22Rv1 (cell line): Measurements from ENCODE around the gene SLC8A1.

Experiments used
- ZFX ChIP-seq: fragments of 450-650 bp; IDR thresholded peaks from 2 replicates; pipeline ENCODE4 v1.6.1; 2017; ENCODE audit warnings: antibody characterized with exemption, borderline replicate concordance
- TF ChIP-seq, protein P1 (sequence below): fragments of 450-650 bp; IDR thresholded peaks from 2 replicates; pipeline ENCODE4 v1.5.1; 2017; ENCODE audit warnings: mild to moderate bottlenecking

DNA sequence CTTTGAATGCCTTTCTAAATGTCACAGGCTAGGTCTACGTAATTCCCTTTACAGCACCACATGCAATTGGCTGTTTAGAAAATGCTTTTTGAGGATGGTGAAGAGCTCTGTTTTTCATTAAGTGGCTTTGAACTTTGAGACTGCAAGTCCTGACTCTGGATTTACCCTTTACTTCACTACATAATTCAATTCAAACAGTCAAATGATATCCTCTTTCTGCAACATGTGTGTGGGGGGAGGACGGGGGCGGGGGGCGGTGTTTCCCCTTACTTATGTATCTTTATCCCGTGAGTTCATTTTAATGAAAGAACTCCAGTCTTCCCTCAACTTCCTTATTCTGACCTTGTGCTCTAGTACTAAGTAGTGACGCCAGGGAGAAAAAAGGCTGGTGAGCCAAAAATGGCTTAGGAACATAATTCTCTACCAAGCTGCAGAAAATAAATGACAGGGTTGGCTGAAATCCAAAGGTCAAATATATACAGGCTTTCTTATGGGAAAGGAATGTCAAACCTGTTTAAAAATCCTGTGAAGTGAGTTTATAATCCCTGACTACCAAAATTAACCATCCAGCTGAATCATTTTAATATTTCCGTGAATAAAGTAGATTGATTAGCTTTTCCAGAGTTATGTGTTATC is 119.6 kb downstream of the SLC8A1 start:
- TF ChIP-seq, protein P1, sequence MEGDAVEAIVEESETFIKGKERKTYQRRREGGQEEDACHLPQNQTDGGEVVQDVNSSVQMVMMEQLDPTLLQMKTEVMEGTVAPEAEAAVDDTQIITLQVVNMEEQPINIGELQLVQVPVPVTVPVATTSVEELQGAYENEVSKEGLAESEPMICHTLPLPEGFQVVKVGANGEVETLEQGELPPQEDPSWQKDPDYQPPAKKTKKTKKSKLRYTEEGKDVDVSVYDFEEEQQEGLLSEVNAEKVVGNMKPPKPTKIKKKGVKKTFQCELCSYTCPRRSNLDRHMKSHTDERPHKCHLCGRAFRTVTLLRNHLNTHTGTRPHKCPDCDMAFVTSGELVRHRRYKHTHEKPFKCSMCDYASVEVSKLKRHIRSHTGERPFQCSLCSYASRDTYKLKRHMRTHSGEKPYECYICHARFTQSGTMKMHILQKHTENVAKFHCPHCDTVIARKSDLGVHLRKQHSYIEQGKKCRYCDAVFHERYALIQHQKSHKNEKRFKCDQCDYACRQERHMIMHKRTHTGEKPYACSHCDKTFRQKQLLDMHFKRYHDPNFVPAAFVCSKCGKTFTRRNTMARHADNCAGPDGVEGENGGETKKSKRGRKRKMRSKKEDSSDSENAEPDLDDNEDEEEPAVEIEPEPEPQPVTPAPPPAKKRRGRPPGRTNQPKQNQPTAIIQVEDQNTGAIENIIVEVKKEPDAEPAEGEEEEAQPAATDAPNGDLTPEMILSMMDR: no peak
- no peak for TF ChIP-seq ZFX
